DOHH2 (cell line): Measurements from ENCODE around the gene F2RL3.

ENCODE experiments used
- H3F3A ChIP-seq: fragments of 200-600 bp; sonication (generic), shearing (Covaris generic); 2 replicates; pipeline ENCODE4 v1.6.0; 2016; ENCODE audit warnings: antibody characterized with exemption, mild to moderate bottlenecking; ENCODE audit not compliant: control insufficient read depth, insufficient read depth
- H3K27ac ChIP-seq: fragments of 200-600 bp; sonication (generic); 2 replicates; pipeline ENCODE4 v1.5.1; 2014; ENCODE audit warnings: low read depth, mild to moderate bottlenecking, low read length, moderate library complexity
- H3K27me3 ChIP-seq: fragments of 200-600 bp; sonication (generic); 2 replicates; pipeline ENCODE4 v1.6.1; 2014; ENCODE audit warnings: mild to moderate bottlenecking, low read length, mixed read lengths; ENCODE audit not compliant: control insufficient read depth
- H3K36me3 ChIP-seq: fragments of 200-600 bp; sonication (generic); 2 replicates; pipeline ENCODE4 v1.6.1; 2014; ENCODE audit warnings: mild to moderate bottlenecking, low read length, moderate library complexity, mixed read lengths; ENCODE audit not compliant: control insufficient read depth
- H3K4me1 ChIP-seq: fragments of 200-600 bp; sonication (generic); 2 replicates; pipeline ENCODE4 v1.6.1; 2014; ENCODE audit warnings: mild to moderate bottlenecking, low read length, mixed read lengths; ENCODE audit not compliant: control insufficient read depth
- H3K4me2 ChIP-seq: fragments of 200-600 bp; sonication (generic); 2 replicates; pipeline ENCODE4 v1.6.0; 2014; ENCODE audit warnings: mild to moderate bottlenecking, low read length, moderate library complexity
- H3K4me3 ChIP-seq: fragments of 200-600 bp; sonication (generic); 2 replicates; pipeline ENCODE4 v1.5.1; 2014; ENCODE audit warnings: mild to moderate bottlenecking, low read length, mixed read lengths
- H3K79me2 ChIP-seq: fragments of 200-600 bp; sonication (generic); 2 replicates; pipeline ENCODE4 v1.6.1; 2014; ENCODE audit warnings: mild to moderate bottlenecking, low read length, mixed read lengths; ENCODE audit not compliant: control insufficient read depth
- H3K9me2 ChIP-seq: fragments of 200-600 bp; sonication (generic); replicated peaks from 2 replicates; pipeline ENCODE4 v1.6.1; 2014; ENCODE audit warnings: mild to moderate bottlenecking, low read length, mixed read lengths; ENCODE audit not compliant: control insufficient read depth
- H3K9me3 ChIP-seq: fragments of 200-600 bp; sonication (generic); 2 replicates; pipeline ENCODE4 v1.6.1; 2014; ENCODE audit warnings: antibody characterized with exemption, low read length, mixed read lengths; ENCODE audit not compliant: control insufficient read depth, insufficient read depth
- H4K20me1 ChIP-seq: fragments of 200-600 bp; sonication (generic); 2 replicates; pipeline ENCODE4 v1.6.0; 2014; ENCODE audit warnings: low read depth, mild to moderate bottlenecking, antibody characterized with exemption, low read length, moderate library complexity; ENCODE audit not compliant: control insufficient read depth, insufficient read depth
- CTCF ChIP-seq: fragments of 200-600 bp; sonication (generic); IDR thresholded peaks from one replicate; pipeline ENCODE4 v1.5.1; 2014; ENCODE audit warnings: antibody characterized with exemption, mild to moderate bottlenecking, low read depth, low read length; ENCODE audit not compliant: poor library complexity, severe bottlenecking
- EZH2phosphoT487 ChIP-seq: fragments of 200-600 bp; sonication (generic); IDR thresholded peaks from 2 replicates; pipeline ENCODE4 v1.6.1; 2017; ENCODE audit warnings: borderline replicate concordance, mild to moderate bottlenecking, antibody characterized with exemption, low read length, moderate library complexity, mixed read lengths

Gene F2RL3

GRCh38 chr19:16847430-16847829, 41.4 kb upstream of the F2RL3 start:
- Histone ChIP-seq H3K27me3 (no peaks in the 10 kb centered on the region), H3K4me1 (no peaks in the 10 kb centered on the region), H3K9me3 (no peaks in the 10 kb centered on the region), H3K4me3 (no peak overlapping the region), H3F3A (no peaks in the 10 kb centered on the region), H3K27ac (no peak overlapping the region), H3K79me2 (no peaks in the 10 kb centered on the region), H4K20me1 (no peaks in the 10 kb centered on the region), H3K9me2 (no peaks in the 10 kb centered on the region), H3K36me3 (peaks cover 94% of the 10 kb centered on the region), H3K4me2 (no peak overlapping the region)
- TF ChIP-seq EZH2phosphoT487 (no peak), CTCF (no peak)

DNA sequence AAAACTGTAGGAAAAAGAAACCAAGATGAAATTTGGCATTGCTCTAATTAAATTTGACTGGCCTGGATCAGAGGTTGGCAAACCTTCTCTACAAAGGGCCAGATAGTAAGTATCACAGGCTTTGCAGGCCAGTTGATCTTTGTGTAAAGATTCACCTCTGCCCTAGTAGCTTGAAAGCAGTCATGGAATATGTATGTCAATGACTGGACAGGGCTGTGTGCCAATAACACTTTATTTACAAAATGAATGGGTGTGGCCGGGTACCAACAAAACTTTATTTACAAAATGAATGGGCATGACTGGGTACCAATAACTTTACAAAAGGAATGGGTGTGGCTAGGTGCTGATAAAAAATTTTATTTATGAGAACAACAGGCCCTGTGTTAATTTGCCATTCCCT, 39.6 kb upstream of the F2RL3 start:
- Histone ChIP-seq H3K4me3 (no peak overlapping the region), H4K20me1 (no peaks in the 10 kb centered on the region), H3K9me2 (no peaks in the 10 kb centered on the region), H3K27ac (no peak overlapping the region), H3F3A (no peaks in the 10 kb centered on the region), H3K36me3 (peaks cover 93% of the 10 kb centered on the region), H3K27me3 (no peaks in the 10 kb centered on the region), H3K79me2 (no peaks in the 10 kb centered on the region), H3K4me2 (no peak overlapping the region), H3K4me1 (no peaks in the 10 kb centered on the region), H3K9me3 (no peaks in the 10 kb centered on the region)
- no peak for TF ChIP-seq EZH2phosphoT487

GRCh38 chr19:16850133-16850532, 38.7 kb upstream of the F2RL3 start:
- H3F3A ChIP-seq, result no peaks in the 10 kb centered on the region
- no peaks in the 10 kb centered on the region for H4K20me1 ChIP-seq
- H3K4me2 ChIP-seq, result no peak overlapping the region
- H3K27me3 ChIP-seq, result no peaks in the 10 kb centered on the region
- H3K4me3 ChIP-seq, result no peak overlapping the region
- no peaks in the 10 kb centered on the region for H3K79me2 ChIP-seq
- no peaks in the 10 kb centered on the region for H3K9me2 ChIP-seq
- no peaks in the 10 kb centered on the region for H3K9me3 ChIP-seq
- no peak overlapping the region for H3K27ac ChIP-seq
- no peaks in the 10 kb centered on the region for H3K4me1 ChIP-seq
- peaks cover 93% of the 10 kb centered on the region for H3K36me3 ChIP-seq
- TF ChIP-seq CTCF (no peak), EZH2phosphoT487 (no peak)

- Histone ChIP-seq H3K9me2 (no peaks in the 10 kb centered on the region), H3K4me3 (no peak overlapping the region), H3K27ac (no peak overlapping the region), H3K79me2 (no peaks in the 10 kb centered on the region), H3K4me1 (no peaks in the 10 kb centered on the region), H3K4me2 (no peak overlapping the region), H3K27me3 (no peaks in the 10 kb centered on the region), H3F3A (no peaks in the 10 kb centered on the region), H3K9me3 (no peaks in the 10 kb centered on the region), H4K20me1 (no peaks in the 10 kb centered on the region), H3K36me3 (peaks cover 83% of the 10 kb centered on the region)
- no peak for TF ChIP-seq EZH2phosphoT487
- no peak for TF ChIP-seq CTCF
These were observed 37.6 kb upstream of the F2RL3 start for GRCh38 chr19:16851031-16851712.
